Osteocyte (in vitro differentiated cells): ENCODE measurements around the gene PALM. TPM values are rescaled to one million over a fixed set of nuclear protein-coding genes. Genes with fewer than 3 reads are reported as not detected.
A peak's percentile ranks its signal among the peaks of the same experiment; 100 is the strongest.

Experiments used
- DNase-seq: peaks from one replicate; pipeline ENCODE4 v3.0.0; 2021; ENCODE audit warnings: mixed read lengths; ENCODE audit not compliant: unreplicated experiment; ENCODE audit errors: extremely low spot score
- H3K27ac Mint-ChIP-seq: one replicate; pipeline ENCODE4 v1.8.0; 2021; ENCODE audit warnings: mild to moderate bottlenecking, mixed read lengths; ENCODE audit not compliant: unreplicated experiment
- H3K27me3 Mint-ChIP-seq: one replicate; pipeline ENCODE4 v1.8.0; 2021; ENCODE audit warnings: mixed read lengths; ENCODE audit not compliant: unreplicated experiment
- H3K36me3 Mint-ChIP-seq: one replicate; pipeline ENCODE4 v1.8.0; 2021; ENCODE audit warnings: mixed read lengths; ENCODE audit not compliant: unreplicated experiment
- H3K4me1 Mint-ChIP-seq: one replicate; pipeline ENCODE4 v1.8.0; 2021; ENCODE audit warnings: mixed read lengths; ENCODE audit not compliant: unreplicated experiment
- H3K4me3 Mint-ChIP-seq: one replicate; pipeline ENCODE4 v1.8.0; 2021; ENCODE audit warnings: mild to moderate bottlenecking, moderate library complexity, mixed read lengths; ENCODE audit not compliant: unreplicated experiment
- H3K9me3 Mint-ChIP-seq: one replicate; pipeline ENCODE4 v1.8.0; 2021; ENCODE audit warnings: mixed read lengths; ENCODE audit not compliant: unreplicated experiment
- CTCF ChIP-seq: fragments of 200-600 bp; sonication (generic); IDR thresholded peaks from 2 replicates; pipeline ENCODE4 v1.5.0; 2021; ENCODE audit warnings: antibody characterized with exemption, mild to moderate bottlenecking, moderate library complexity
- total RNA-seq: library from RNA; stranded (reverse); gene quantifications from 2 replicates; pipeline ENCODE4 v1.2.1, GENCODE V29; 2021

The PALM gene
- total RNA-seq, 1 donor from 2014 or later: 236 TPM

- no peak for TF ChIP-seq CTCF
- peak within 1 kb of the TSS; percentile 88 for H3K27ac Mint-ChIP-seq
- peaks cover 4% of the 10 kb centered on the region for H3K36me3 Mint-ChIP-seq
Measured at GRCh38 chr19:750640-751423, 42.1 kb downstream of the PALM start, which contains the start of gene MISP. TSS of gene MISP (plus strand) at chr19:751112. CDS start at chr19:756947, 5,835 bp downstream.

GRCh38 chr19:751501-752341 is 43.0 kb downstream of the PALM start:
- no peak for TF ChIP-seq CTCF
- Mint-ChIP-seq H3K27ac (peak overlapping the region; percentile 88), H3K4me1 (peaks cover 35% of the 10 kb centered on the region), H3K9me3 (no peaks in the 10 kb centered on the region), H3K36me3 (peaks cover 4% of the 10 kb centered on the region), H3K27me3 (no peaks in the 10 kb centered on the region), H3K4me3 (no peak overlapping the region)
- no peak for DNase-seq

More at GRCh38 chr19:750640-751423, 42.1 kb downstream of the PALM start, which contains the start of gene MISP:
- no peak within 1 kb of the TSS for H3K4me3 Mint-ChIP-seq
- no peaks in the 10 kb centered on the region for H3K27me3 Mint-ChIP-seq
- H3K9me3 Mint-ChIP-seq: no peaks in the 10 kb centered on the region
- DNase-seq: no peak
- peaks cover 35% of the 10 kb centered on the region for H3K4me1 Mint-ChIP-seq

GRCh38 chr19:752652-753517 is 44.1 kb downstream of the PALM start:
- DNase-seq: peak; percentile 96
- Mint-ChIP-seq H3K9me3 (no peaks in the 10 kb centered on the region), H3K4me3 (peak overlapping the region; percentile 38), H3K4me1 (peaks cover 35% of the 10 kb centered on the region), H3K36me3 (no peaks in the 10 kb centered on the region), H3K27ac (peak overlapping the region; percentile 99), H3K27me3 (no peaks in the 10 kb centered on the region)
- TF ChIP-seq CTCF: no peak

GRCh38 chr19:754530-754929 is 45.8 kb downstream of the PALM start:
- TF ChIP-seq CTCF: no peak

More at GRCh38 chr19:754530-754929, 45.8 kb downstream of the PALM start:
- DNase-seq: no peak
- Mint-ChIP-seq H3K4me3 (no peak overlapping the region), H3K9me3 (no peaks in the 10 kb centered on the region), H3K4me1 (peaks cover 35% of the 10 kb centered on the region), H3K27ac (peak overlapping the region; percentile 57), H3K36me3 (peaks cover 2% of the 10 kb centered on the region), H3K27me3 (no peaks in the 10 kb centered on the region)
